ENCODE measurements around the gene INO80E. TPM values are rescaled to one million over a fixed set of nuclear protein-coding genes. Genes with fewer than 3 reads are reported as not detected.
A peak's percentile ranks its signal among the peaks of the same experiment; 100 is the strongest.

Gene INO80E
- polyA plus RNA-seq, 1 of the 3 experiments (the other 2 are of a cell fraction) = 46.6 TPM

GRCh38 chr16:29995324-29995910, 624 bp upstream of the INO80E start, which contains the start of gene HIRIP3 (continued):
- TF ChIP-seq IRF3 (IDR thresholded peaks at IDR 0.05; ENCODE audit: low read depth, low read length) = no peak
- TF ChIP-seq FOXJ3 (CRISPR knock-in tag; IDR thresholded peaks at IDR 0.05) = no peak
- TF ChIP-seq, protein P1, sequence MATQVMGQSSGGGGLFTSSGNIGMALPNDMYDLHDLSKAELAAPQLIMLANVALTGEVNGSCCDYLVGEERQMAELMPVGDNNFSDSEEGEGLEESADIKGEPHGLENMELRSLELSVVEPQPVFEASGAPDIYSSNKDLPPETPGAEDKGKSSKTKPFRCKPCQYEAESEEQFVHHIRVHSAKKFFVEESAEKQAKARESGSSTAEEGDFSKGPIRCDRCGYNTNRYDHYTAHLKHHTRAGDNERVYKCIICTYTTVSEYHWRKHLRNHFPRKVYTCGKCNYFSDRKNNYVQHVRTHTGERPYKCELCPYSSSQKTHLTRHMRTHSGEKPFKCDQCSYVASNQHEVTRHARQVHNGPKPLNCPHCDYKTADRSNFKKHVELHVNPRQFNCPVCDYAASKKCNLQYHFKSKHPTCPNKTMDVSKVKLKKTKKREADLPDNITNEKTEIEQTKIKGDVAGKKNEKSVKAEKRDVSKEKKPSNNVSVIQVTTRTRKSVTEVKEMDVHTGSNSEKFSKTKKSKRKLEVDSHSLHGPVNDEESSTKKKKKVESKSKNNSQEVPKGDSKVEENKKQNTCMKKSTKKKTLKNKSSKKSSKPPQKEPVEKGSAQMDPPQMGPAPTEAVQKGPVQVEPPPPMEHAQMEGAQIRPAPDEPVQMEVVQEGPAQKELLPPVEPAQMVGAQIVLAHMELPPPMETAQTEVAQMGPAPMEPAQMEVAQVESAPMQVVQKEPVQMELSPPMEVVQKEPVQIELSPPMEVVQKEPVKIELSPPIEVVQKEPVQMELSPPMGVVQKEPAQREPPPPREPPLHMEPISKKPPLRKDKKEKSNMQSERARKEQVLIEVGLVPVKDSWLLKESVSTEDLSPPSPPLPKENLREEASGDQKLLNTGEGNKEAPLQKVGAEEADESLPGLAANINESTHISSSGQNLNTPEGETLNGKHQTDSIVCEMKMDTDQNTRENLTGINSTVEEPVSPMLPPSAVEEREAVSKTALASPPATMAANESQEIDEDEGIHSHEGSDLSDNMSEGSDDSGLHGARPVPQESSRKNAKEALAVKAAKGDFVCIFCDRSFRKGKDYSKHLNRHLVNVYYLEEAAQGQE (IDR thresholded peaks at IDR 0.05; ENCODE audit: low read depth, low read length) = no peak
- TF ChIP-seq RFX5 (IDR thresholded peaks at IDR 0.05; ENCODE audit: low read length) = no peak
- no peak for TF ChIP-seq RAD21 (IDR thresholded peaks at IDR 0.05; ENCODE audit: low read length)

DNA sequence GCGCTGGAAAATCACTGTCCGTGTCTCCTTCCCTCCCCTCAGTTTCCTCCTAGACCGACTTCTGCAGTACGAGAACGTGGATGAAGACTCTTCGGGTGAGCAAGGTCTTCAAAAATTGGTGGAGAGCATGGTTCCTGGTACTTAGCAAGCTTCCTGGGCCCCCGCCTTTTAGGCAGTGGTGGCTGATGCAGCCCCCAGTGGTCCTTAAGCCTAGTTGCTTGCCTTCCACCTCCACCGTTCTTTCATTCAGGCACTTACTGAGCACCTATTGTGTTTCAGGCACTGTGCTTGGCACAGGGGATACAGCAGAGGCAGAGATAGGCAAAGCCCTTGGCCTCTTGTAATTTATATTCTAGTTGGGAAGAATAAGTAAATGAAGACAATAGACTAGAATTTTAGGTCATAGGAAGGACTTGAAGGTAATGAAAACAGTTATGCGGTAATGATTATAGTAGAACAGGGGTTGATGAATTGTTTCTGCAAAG, 767 bp downstream of the INO80E start:
- peak overlapping the region; percentile 99 for H3K4me2 ChIP-seq
- peak overlapping the region; percentile 87 to 92 for H3K4me3 ChIP-seq (ENCODE audit: low read depth in 2 of 2, low read length in 1 of 2)
- H2AFZ ChIP-seq (ENCODE audit: low read depth) = peak overlapping the region; percentile 97; the same call in 1 of the 2 replicates
- POLR2A ChIA-PET = interaction anchor here (1.2 kb wide), 1 partner anchor 9 kb away, joined by 3 read pairs; no protein-coding TSS in a partner anchor
- peaks cover 10% of the 10 kb centered on the region for H3F3A ChIP-seq (replicated peaks; ENCODE audit: insufficient read depth)
- no peaks in the 10 kb centered on the region for H3K27me3 ChIP-seq (ENCODE audit: insufficient read depth)
- peaks cover 19% of the 10 kb centered on the region; the same call in 1 of the 2 replicates for H3K79me2 ChIP-seq (ENCODE audit: insufficient read depth)
- CTCF ChIA-PET = interaction anchor here (0.8 to 2.8 kb wide), 4 partner anchors 9 to 148 kb away, joined by 4 to 11 read pairs (median 8); partner anchors contain the start of genes DOC2A and TLCD3B
- no peaks in the 10 kb centered on the region for H3K9me2 ChIP-seq
- H3K36me3 ChIP-seq (replicated peaks in 1 of 2; ENCODE audit: control insufficient read depth in 1 of 2, insufficient read depth in 2 of 2, low read length in 1 of 2) = peaks cover 5 to 26% of the 10 kb centered on the region in 2 experiments
- TF ChIP-seq IRF3 (IDR thresholded peaks at IDR 0.05; ENCODE audit: low read depth, low read length) = no peak
- no peaks in the 10 kb centered on the region for H3K9me3 ChIP-seq
- peak overlapping the region; percentile 90 for H3K9ac ChIP-seq
- no peak for DNase-seq
- H4K20me1 ChIP-seq (ENCODE audit: insufficient read depth) = no peaks in the 10 kb centered on the region
- peaks cover 0 to 14% of the 10 kb centered on the region in 2 experiments; a peak in 1 of 4 replicates for H3K4me1 ChIP-seq (ENCODE audit: control insufficient read depth in 1 of 2, insufficient read depth in 2 of 2, low read depth in 1 of 2, low read length in 1 of 2)
- WGBS (ENCODE audit: low lambda C conversion rate) = 17% methylated on average over 9 of the region's 9 CpGs
- H3K27ac ChIP-seq (ENCODE audit: low read depth in 2 of 2, low read length in 1 of 2) = peak overlapping the region in 1 of 2 experiments; percentile 78; a peak in 1 of 4 replicates

DNA sequence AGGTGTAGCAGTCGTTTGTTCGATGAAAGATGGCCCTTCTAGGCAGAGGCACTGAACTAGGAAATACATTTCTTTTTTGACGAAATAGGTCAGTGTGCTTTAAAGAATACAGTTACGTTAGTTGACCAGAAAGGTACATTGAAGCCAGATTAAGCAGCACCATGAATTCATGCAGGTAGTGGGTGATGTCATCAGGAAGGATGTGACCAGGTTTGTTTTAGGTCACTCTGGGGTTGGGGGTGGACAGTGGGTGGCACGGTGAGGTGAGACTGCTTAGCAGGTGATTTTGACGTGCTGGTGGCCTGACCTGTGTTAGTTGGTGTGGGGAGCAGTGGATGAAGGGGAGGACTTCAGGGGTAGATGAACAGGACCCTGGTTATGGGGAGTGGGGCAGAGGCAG, 3.6 kb downstream of the INO80E start:
- 90% methylated on average over 6 of the region's 6 CpGs for WGBS (ENCODE audit: low lambda C conversion rate)
- Histone ChIP-seq H3K9me2 (no peaks in the 10 kb centered on the region), H3F3A (replicated peaks; ENCODE audit: insufficient read depth) (no peaks in the 10 kb centered on the region), H3K27me3 (ENCODE audit: insufficient read depth) (no peaks in the 10 kb centered on the region), H3K4me1 (ENCODE audit: control insufficient read depth in 1 of 2, insufficient read depth in 2 of 2, low read depth in 1 of 2, low read length in 1 of 2) (peaks cover 0 to 12% of the 10 kb centered on the region in 2 experiments; a peak in 1 of 4 replicates), H3K4me3 (ENCODE audit: low read depth in 2 of 2, low read length in 1 of 2) (no peak overlapping the region), H2AFZ (ENCODE audit: low read depth) (no peak overlapping the region), H3K4me2 (no peak overlapping the region), H3K9ac (no peak overlapping the region), H3K79me2 (ENCODE audit: insufficient read depth) (peaks cover 19% of the 10 kb centered on the region; the same call in 1 of the 2 replicates), H3K9me3 (no peaks in the 10 kb centered on the region), H4K20me1 (ENCODE audit: insufficient read depth) (no peaks in the 10 kb centered on the region), H3K27ac (ENCODE audit: low read depth in 2 of 2, low read length in 1 of 2) (no peak overlapping the region), H3K36me3 (replicated peaks in 1 of 2; ENCODE audit: control insufficient read depth in 1 of 2, insufficient read depth in 2 of 2, low read length in 1 of 2) (peaks cover 5 to 13% of the 10 kb centered on the region in 2 experiments)
- CTCF ChIA-PET = no interaction called here
- POLR2A ChIA-PET = interaction anchor here (1.1 kb wide), 1 partner anchor 73 kb away, joined by 3 read pairs; no protein-coding TSS in a partner anchor
- no peak for DNase-seq
- TF ChIP-seq RCOR1 (IDR thresholded peaks at IDR 0.05; ENCODE audit: low read length) (no peak), NRF1 (IDR thresholded peaks at IDR 0.05; ENCODE audit: low read depth, low read length) (no peak), MXI1 (IDR thresholded peaks at IDR 0.05; ENCODE audit: low read depth, low read length) (no peak), TCF12 (IDR thresholded peaks at IDR 0.05) (no peak), TEAD4 (IDR thresholded peaks at IDR 0.05; ENCODE audit: borderline replicate concordance, insufficient read depth) (no peak), ELF1 (IDR thresholded peaks at IDR 0.05) (no peak), GABPA (IDR thresholded peaks at IDR 0.05; ENCODE audit: low read depth) (no peak)
- TF ChIP-seq, protein P2, sequence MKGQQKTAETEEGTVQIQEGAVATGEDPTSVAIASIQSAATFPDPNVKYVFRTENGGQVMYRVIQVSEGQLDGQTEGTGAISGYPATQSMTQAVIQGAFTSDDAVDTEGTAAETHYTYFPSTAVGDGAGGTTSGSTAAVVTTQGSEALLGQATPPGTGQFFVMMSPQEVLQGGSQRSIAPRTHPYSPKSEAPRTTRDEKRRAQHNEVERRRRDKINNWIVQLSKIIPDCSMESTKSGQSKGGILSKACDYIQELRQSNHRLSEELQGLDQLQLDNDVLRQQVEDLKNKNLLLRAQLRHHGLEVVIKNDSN (IDR thresholded peaks at IDR 0.05; ENCODE audit: borderline replicate concordance, low read depth) = no peak
- TF ChIP-seq, protein P1 (IDR thresholded peaks at IDR 0.05; ENCODE audit: low read depth, low read length) = no peak

All from SK-N-SH (cell line).